Measurements from ENCODE around the gene DNAI2. TPM values are rescaled to one million over a fixed set of nuclear protein-coding genes. Genes with fewer than 3 reads are reported as not detected.

The DNAI2 gene
- total RNA-seq, 2 donors from 2014 or later = not detected

GRCh38 chr17:74343121-74343520 lies 69.1 kb downstream of the DNAI2 start:
- H3K9ac ChIP-seq (ENCODE audit: extremely low read depth, low read length, poor library complexity, severe bottlenecking) = no peak overlapping the region
- no peak overlapping the region for H3K4me3 ChIP-seq (ENCODE audit: low read length)
- no peaks in the 10 kb centered on the region for H3K36me3 Mint-ChIP-seq (ENCODE audit: low read depth)
- no peaks in the 10 kb centered on the region for H3K9me3 ChIP-seq (ENCODE audit: control insufficient read depth, low read length)
- peaks cover 4% of the 10 kb centered on the region for H3K27me3 ChIP-seq (ENCODE audit: control insufficient read depth, insufficient read depth, low read length, poor library complexity, severe bottlenecking)
- no peak for TF ChIP-seq CTCF (conservative IDR thresholded peaks at IDR 0.05)
- no peaks in the 10 kb centered on the region for H3K36me3 ChIP-seq (ENCODE audit: control insufficient read depth, insufficient read depth, low read length)
- H3K27ac Mint-ChIP-seq = no peak overlapping the region
- H3K4me1 ChIP-seq (ENCODE audit: control insufficient read depth, insufficient read depth, low read length) = no peaks in the 10 kb centered on the region
- DNase-seq = no peak
- 76 to 82% methylated on average over 5 to 8 of the region's 8 CpGs for WGBS, 2 experiments (ENCODE audit: insufficient coverage in 1 of 2, insufficient read length in 1 of 2)
- peaks cover 13% of the 10 kb centered on the region for H3K27me3 Mint-ChIP-seq (ENCODE audit: insufficient read depth)
- H3K4me3 Mint-ChIP-seq = no peak overlapping the region
- H3K9me3 Mint-ChIP-seq = no peaks in the 10 kb centered on the region
- H3K4me1 Mint-ChIP-seq = peaks cover 4% of the 10 kb centered on the region
- H3K27ac ChIP-seq (ENCODE audit: low read depth, low read length) = no peak overlapping the region

GRCh38 chr17:74343526-74344284 lies 69.7 kb downstream of the DNAI2 start:
- H3K4me1 ChIP-seq (ENCODE audit: control insufficient read depth, insufficient read depth, low read length) = no peaks in the 10 kb centered on the region
- peaks cover 4% of the 10 kb centered on the region for H3K4me1 Mint-ChIP-seq
- H3K27ac Mint-ChIP-seq = no peak overlapping the region
- no peak overlapping the region for H3K4me3 Mint-ChIP-seq
- peaks cover 18% of the 10 kb centered on the region for H3K27me3 Mint-ChIP-seq (ENCODE audit: insufficient read depth)
- no peaks in the 10 kb centered on the region for H3K9me3 ChIP-seq (ENCODE audit: control insufficient read depth, low read length)
- no peak for DNase-seq
- TF ChIP-seq CTCF (conservative IDR thresholded peaks at IDR 0.05) = no peak
- no peaks in the 10 kb centered on the region for H3K36me3 ChIP-seq (ENCODE audit: control insufficient read depth, insufficient read depth, low read length)
- H3K4me3 ChIP-seq (ENCODE audit: low read length) = no peak overlapping the region
- WGBS, 2 experiments (ENCODE audit: insufficient coverage in 1 of 2, insufficient read length in 1 of 2) = 82 to 87% methylated on average over 7 to 9 of the region's 9 CpGs
- no peak overlapping the region for H3K9ac ChIP-seq (ENCODE audit: extremely low read depth, low read length, poor library complexity, severe bottlenecking)
- H3K36me3 Mint-ChIP-seq (ENCODE audit: low read depth) = no peaks in the 10 kb centered on the region
- no peak overlapping the region for H3K27ac ChIP-seq (ENCODE audit: low read depth, low read length)
- H3K9me3 Mint-ChIP-seq = no peaks in the 10 kb centered on the region
- peaks cover 10% of the 10 kb centered on the region for H3K27me3 ChIP-seq (ENCODE audit: control insufficient read depth, insufficient read depth, low read length, poor library complexity, severe bottlenecking)

- Histone ChIP-seq H3K9me3 (ENCODE audit: control insufficient read depth, low read length) (no peaks in the 10 kb centered on the region), H3K27ac (ENCODE audit: low read depth, low read length) (no peak overlapping the region), H3K27me3 (ENCODE audit: control insufficient read depth, insufficient read depth, low read length, poor library complexity, severe bottlenecking) (peaks cover 17% of the 10 kb centered on the region), H3K36me3 (ENCODE audit: control insufficient read depth, insufficient read depth, low read length) (no peaks in the 10 kb centered on the region), H3K9ac (ENCODE audit: extremely low read depth, low read length, poor library complexity, severe bottlenecking) (no peak overlapping the region), H3K4me1 (ENCODE audit: control insufficient read depth, insufficient read depth, low read length) (no peaks in the 10 kb centered on the region), H3K4me3 (ENCODE audit: low read length) (no peak overlapping the region)
- Mint-ChIP-seq H3K4me1 (peaks cover 4% of the 10 kb centered on the region), H3K27ac (no peak overlapping the region), H3K27me3 (ENCODE audit: insufficient read depth) (peaks cover 26% of the 10 kb centered on the region), H3K9me3 (no peaks in the 10 kb centered on the region), H3K4me3 (no peak overlapping the region), H3K36me3 (ENCODE audit: low read depth) (no peaks in the 10 kb centered on the region)
- DNase-seq = no peak
- no peak for TF ChIP-seq CTCF (conservative IDR thresholded peaks at IDR 0.05)
- 91 to 92% methylated on average over 13 to 21 of the region's 21 CpGs for WGBS, 2 experiments (ENCODE audit: insufficient coverage in 1 of 2, insufficient read length in 1 of 2)
Measured at GRCh38 chr17:74344658-74345057, 70.6 kb downstream of the DNAI2 start.
